GM23338 (cell line): Measurements from ENCODE around the gene BEND5. TPM values are rescaled to one million over a fixed set of nuclear protein-coding genes. Genes with fewer than 3 reads are reported as not detected.

ENCODE experiments used
- ATAC-seq: fragments of 200-7000 bp; cut with Tn5 transposase; 3 replicates; pipeline ENCODE4 v1.9.1; 2020
- DNase-seq: peaks from one replicate; pipeline ENCODE4 v3.0.0-alpha.2; 2015; ENCODE audit warnings: low spot score
- H2AFZ ChIP-seq: fragments of 200-600 bp; sonication (generic); 2 replicates; pipeline ENCODE4 v1.8.0; 2016; ENCODE audit warnings: antibody characterized with exemption, mild to moderate bottlenecking, moderate library complexity
- H3F3A ChIP-seq: fragments of 200-600 bp; sonication (generic); replicated peaks from 2 replicates; pipeline ENCODE4 v1.8.0; 2017; ENCODE audit warnings: antibody characterized with exemption, mixed run types, low read depth
- H3K27ac ChIP-seq: fragments of 200-600 bp; sonication (generic); 2 replicates; pipeline ENCODE4 v1.6.1; 2016; ENCODE audit warnings: low read depth
- H3K27me3 ChIP-seq: fragments of 200-600 bp; sonication (generic); 2 replicates; pipeline ENCODE4 v1.8.0; 2016; ENCODE audit warnings: mild to moderate bottlenecking, mixed run types, moderate library complexity; ENCODE audit not compliant: insufficient read depth
- H3K36me3 ChIP-seq: fragments of 200-600 bp; sonication (generic); 2 replicates; pipeline ENCODE4 v1.8.0; 2016; ENCODE audit warnings: mild to moderate bottlenecking; ENCODE audit not compliant: insufficient read depth
- H3K4me1 ChIP-seq: fragments of 200-600 bp; sonication (generic); 2 replicates; pipeline ENCODE4 v1.8.0; 2016; ENCODE audit warnings: mild to moderate bottlenecking, moderate library complexity; ENCODE audit not compliant: insufficient read depth
- H3K4me2 ChIP-seq: fragments of 200-600 bp; sonication (generic); 2 replicates; pipeline ENCODE4 v1.7.1; 2017; ENCODE audit warnings: mixed run types
- H3K4me3 ChIP-seq: fragments of 200-600 bp; sonication (generic); 2 replicates; pipeline ENCODE4 v1.6.1; 2016; ENCODE audit warnings: mixed run types
- H3K79me2 ChIP-seq: fragments of 200-600 bp; sonication (generic); replicated peaks from 2 replicates; pipeline ENCODE4 v1.8.0; 2017; ENCODE audit warnings: mild to moderate bottlenecking; ENCODE audit not compliant: insufficient read depth
- H3K9me2 ChIP-seq: fragments of 200-600 bp; sonication (generic); 2 replicates; pipeline ENCODE4 v1.8.0; 2017; ENCODE audit not compliant: insufficient read depth
- H4K20me1 ChIP-seq: fragments of 200-600 bp; sonication (generic); replicated peaks from 2 replicates; pipeline ENCODE4 v1.8.0; 2017; ENCODE audit warnings: mild to moderate bottlenecking; ENCODE audit not compliant: insufficient read depth
- H3K27ac Mint-ChIP-seq: 2 replicates; pipeline ENCODE4 v1.8.0; 2020; ENCODE audit warnings: inconsistent platforms, mild to moderate bottlenecking, moderate library complexity, mixed read lengths
- H3K27me3 Mint-ChIP-seq: 3 replicates; pipeline ENCODE4 v1.8.0; 2022; ENCODE audit warnings: low read depth, mild to moderate bottlenecking, moderate library complexity, mixed read lengths, inconsistent platforms; ENCODE audit not compliant: insufficient read depth, poor library complexity
- H3K36me3 Mint-ChIP-seq: 3 replicates; pipeline ENCODE4 v1.8.0; 2021; ENCODE audit warnings: low read depth, mild to moderate bottlenecking, inconsistent platforms, moderate library complexity, mixed read lengths
- H3K4me1 Mint-ChIP-seq: 3 replicates; pipeline ENCODE4 v1.8.0; 2020; ENCODE audit warnings: mild to moderate bottlenecking, inconsistent platforms, mixed read lengths
- H3K4me3 Mint-ChIP-seq: 3 replicates; pipeline ENCODE4 v1.8.0; 2021; ENCODE audit warnings: moderate library complexity, mild to moderate bottlenecking, inconsistent platforms, mixed read lengths
- H3K9me3 Mint-ChIP-seq: 3 replicates; pipeline ENCODE4 v1.8.0; 2020; ENCODE audit warnings: moderate library complexity, mild to moderate bottlenecking, inconsistent platforms, mixed read lengths
- CREB1 ChIP-seq: fragments of 250-450 bp; sonication (Bioruptor Pico); IDR thresholded peaks from 2 replicates; pipeline ENCODE4 v1.5.0; 2020; ENCODE audit warnings: low read depth, mild to moderate bottlenecking, moderate library complexity
- CTCF ChIP-seq, 2 experiments: fragments of 200-600 bp in 1 of 2; sonication (generic) in 1 of 2; conservative IDR thresholded peaks; 2 replicates each; pipeline versions ENCODE4 v1.5.1 to v1.6.1; 2016 to 2017; ENCODE audit warnings: antibody characterized with exemption in 2 of 2, low read depth in 2 of 2, mild to moderate bottlenecking in 2 of 2, moderate library complexity in 1 of 2
- ETS1 ChIP-seq: IDR thresholded peaks from 2 replicates; pipeline ENCODE4 v1.6.1; 2016; ENCODE audit warnings: antibody characterized with exemption
- EZH2 ChIP-seq: fragments of 200-600 bp; sonication (generic); IDR thresholded peaks from one replicate; pipeline ENCODE4 v1.8.0; 2017; ENCODE audit warnings: antibody characterized with exemption, mild to moderate bottlenecking, low read depth; ENCODE audit not compliant: unreplicated experiment
- EZH2phosphoT487 ChIP-seq: fragments of 200-600 bp; sonication (generic); IDR thresholded peaks from one replicate; pipeline ENCODE4 v1.8.1; 2018; ENCODE audit warnings: antibody characterized with exemption; ENCODE audit not compliant: unreplicated experiment
- JUNB ChIP-seq: IDR thresholded peaks from one replicate; pipeline ENCODE4 v1.6.1; 2016; ENCODE audit warnings: antibody characterized with exemption; ENCODE audit not compliant: unreplicated experiment
- NANOG ChIP-seq: IDR thresholded peaks from 2 replicates; pipeline ENCODE4 v1.6.1; 2016; ENCODE audit warnings: antibody characterized with exemption, borderline replicate concordance
- POLR2AphosphoS5 ChIP-seq: IDR thresholded peaks from 2 replicates; pipeline ENCODE4 v1.6.1; 2016; ENCODE audit warnings: antibody characterized with exemption, low read depth
- REST ChIP-seq: IDR thresholded peaks from one replicate; pipeline ENCODE4 v1.6.1; 2018; ENCODE audit warnings: antibody characterized with exemption; ENCODE audit not compliant: unreplicated experiment
- STAT1 ChIP-seq: IDR thresholded peaks from one replicate; pipeline ENCODE4 v1.6.1; 2016; ENCODE audit warnings: antibody characterized with exemption; ENCODE audit not compliant: unreplicated experiment
- ZNF114 ChIP-seq: fragments of 250-450 bp; sonication (Bioruptor Pico); IDR thresholded peaks from 2 replicates; pipeline ENCODE4 v1.5.0; 2020; ENCODE audit warnings: mild to moderate bottlenecking, moderate library complexity
- ZNF331 ChIP-seq: fragments of 250-450 bp; sonication (Bioruptor Pico); IDR thresholded peaks from 2 replicates; pipeline ENCODE4 v1.5.0; 2020; ENCODE audit warnings: low read depth, mild to moderate bottlenecking, moderate library complexity
- ZNF462 ChIP-seq: fragments of 250-450 bp; sonication (Bioruptor Pico); IDR thresholded peaks from 2 replicates; pipeline ENCODE4 v1.5.0; 2020; ENCODE audit warnings: mild to moderate bottlenecking, moderate library complexity
- polyA plus RNA-seq: library from polyadenylated mRNA; unstranded; fragments of >200 nt; fragmentation: Nextera tagmentation; extraction: Ambion mirVana; gene quantifications from 2 replicates; pipeline ENCODE4 v1.2.1, GENCODE V29; 2016
- total RNA-seq: library from RNA; depleted of rRNA; stranded (reverse); fragments of >200 nt; shearing (Covaris generic); gene quantifications from 2 replicates; pipeline ENCODE4 v1.2.3, GENCODE V29; 2014

The BEND5 gene
- total and polyA plus RNA-seq, 2 experiments from 2014 or later, result 6.8 to 12.3 TPM

GRCh38 chr1:48695161-48695560 is 81.5 kb downstream of the BEND5 start:
- no peaks in the 10 kb centered on the region for H4K20me1 ChIP-seq
- no peak overlapping the region for H3K4me3 Mint-ChIP-seq
- H3K27ac Mint-ChIP-seq, result no peak overlapping the region
- no peaks in the 10 kb centered on the region for H3K27me3 ChIP-seq
- TF ChIP-seq CTCF (conservative IDR thresholded peaks at IDR 0.05; ENCODE audit: low read depth in 2 of 2) (no peak), ZNF114 (CRISPR knock-in tag) (no peak), ETS1 (no peak), EZH2 (no peak), ZNF462 (CRISPR knock-in tag) (no peak), NANOG (no peak), STAT1 (no peak), CREB1 (CRISPR knock-in tag) (no peak), REST (no peak), POLR2AphosphoS5 (no peak), EZH2phosphoT487 (no peak), ZNF331 (CRISPR knock-in tag) (no peak), JUNB (no peak)
- no peaks in the 10 kb centered on the region for H3K9me2 ChIP-seq
- no peaks in the 10 kb centered on the region; the same call in 1 of the 3 replicates for H3K9me3 Mint-ChIP-seq
- no peak overlapping the region for H3K4me3 ChIP-seq
- H3K4me1 Mint-ChIP-seq, result peaks cover 2% of the 10 kb centered on the region; the same call in 1 of the 3 replicates
- no peaks in the 10 kb centered on the region for H3K27me3 Mint-ChIP-seq
- H3K4me2 ChIP-seq, result no peak overlapping the region
- DNase-seq (no peak), ATAC-seq (no peak)
- H3K79me2 ChIP-seq, result no peaks in the 10 kb centered on the region
- no peaks in the 10 kb centered on the region for H3K36me3 Mint-ChIP-seq
- H3F3A ChIP-seq, result no peaks in the 10 kb centered on the region
- H2AFZ ChIP-seq, result no peak overlapping the region
- no peaks in the 10 kb centered on the region for H3K36me3 ChIP-seq
- no peaks in the 10 kb centered on the region for H3K4me1 ChIP-seq
- H3K27ac ChIP-seq, result no peak overlapping the region
